Ishikawa (cell line): ENCODE results near the gene IQCH.

Experiments
- CEBPB ChIP-seq: IDR thresholded peaks from 2 replicates; pipeline ENCODE4 v1.6.1; 2012
- CREB1 ChIP-seq: IDR thresholded peaks from 2 replicates; pipeline ENCODE4 v1.6.1; 2012; ENCODE audit warnings: low read depth
- EGR1 ChIP-seq: IDR thresholded peaks from 2 replicates; pipeline ENCODE4 v1.6.1; 2012
- EP300 ChIP-seq: IDR thresholded peaks from 2 replicates; pipeline ENCODE4 v1.6.1; 2012; ENCODE audit warnings: borderline replicate concordance
- FOXM1 ChIP-seq: IDR thresholded peaks from 2 replicates; pipeline ENCODE4 v1.6.1; 2012; ENCODE audit warnings: low read depth, borderline replicate concordance
- MAX ChIP-seq: IDR thresholded peaks from 2 replicates; pipeline ENCODE4 v1.6.1; 2012
- NFIC ChIP-seq: IDR thresholded peaks from 2 replicates; pipeline ENCODE4 v1.6.1; 2012
- RAD21 ChIP-seq: IDR thresholded peaks from 2 replicates; pipeline ENCODE4 v1.6.1; 2012; ENCODE audit warnings: low read depth
- REST ChIP-seq: IDR thresholded peaks from 2 replicates; pipeline ENCODE4 v1.6.1; 2012; ENCODE audit warnings: low read depth, mild to moderate bottlenecking
- TAF1 ChIP-seq: IDR thresholded peaks from 2 replicates; pipeline ENCODE4 v1.6.1; 2012; ENCODE audit warnings: low read depth, mild to moderate bottlenecking
- TCF12 ChIP-seq: IDR thresholded peaks from 2 replicates; pipeline ENCODE4 v1.6.1; 2012; ENCODE audit warnings: low read depth
- TEAD4 ChIP-seq: IDR thresholded peaks from 2 replicates; pipeline ENCODE4 v1.6.1; 2012
- USF1 ChIP-seq: IDR thresholded peaks from 2 replicates; pipeline ENCODE4 v1.6.1; 2012
- YY1 ChIP-seq: IDR thresholded peaks from 2 replicates; pipeline ENCODE4 v1.6.1; 2012; ENCODE audit warnings: low read depth
- ZBTB7A ChIP-seq: IDR thresholded peaks from 2 replicates; pipeline ENCODE4 v1.6.1; 2012; ENCODE audit warnings: low read depth

Gene IQCH

GRCh38 chr15:67512140-67512539 is 257.6 kb downstream of the IQCH start:
- TF ChIP-seq REST, result no peak
- TF ChIP-seq TAF1, result no peak
- TF ChIP-seq CREB1, result no peak
- no peak for TF ChIP-seq USF1
- no peak for TF ChIP-seq EP300
- TF ChIP-seq TCF12, result no peak
- TF ChIP-seq FOXM1, result no peak
- no peak for TF ChIP-seq CEBPB
- no peak for TF ChIP-seq NFIC
- TF ChIP-seq ZBTB7A, result no peak
- TF ChIP-seq YY1, result no peak
- TF ChIP-seq EGR1, result no peak
- TF ChIP-seq MAX, result no peak
- TF ChIP-seq RAD21, result no peak
- TF ChIP-seq TEAD4, result no peak

GRCh38 chr15:67512933-67513714 is 258.5 kb downstream of the IQCH start:
- TF ChIP-seq TCF12, result no peak
- no peak for TF ChIP-seq YY1
- TF ChIP-seq FOXM1, result no peak
- TF ChIP-seq REST, result no peak
- TF ChIP-seq TAF1, result no peak
- TF ChIP-seq RAD21, result no peak
- no peak for TF ChIP-seq EP300
- TF ChIP-seq TEAD4, result no peak
- no peak for TF ChIP-seq EGR1
- no peak for TF ChIP-seq MAX
- no peak for TF ChIP-seq CREB1
- TF ChIP-seq NFIC, result no peak
- no peak for TF ChIP-seq ZBTB7A
- no peak for TF ChIP-seq CEBPB
- TF ChIP-seq USF1, result no peak

- TF ChIP-seq CREB1 (no peak), TCF12 (no peak), EP300 (no peak), ZBTB7A (no peak), NFIC (no peak), USF1 (no peak), TAF1 (no peak), TEAD4 (no peak), RAD21 (no peak), MAX (no peak), EGR1 (no peak), REST (no peak), FOXM1 (no peak), CEBPB (no peak), YY1 (no peak)
Measured at GRCh38 chr15:67515090-67515489, 260.5 kb downstream of the IQCH start.
